ENCODE data around the gene FAM136A. TPM values are rescaled to one million over a fixed set of nuclear protein-coding genes. Genes with fewer than 3 reads are reported as not detected.
A peak's percentile ranks its signal among the peaks of the same experiment; 100 is the strongest.
"Not testable (repeated sequence)": the region's sequence is repeated elsewhere in the genome, so short reads cannot be mapped to it uniquely, and the experiment has no call there.

FAM136A gene
- total RNA-seq, 1 experiment from 2014 or later, result 77.7 TPM

DNA sequence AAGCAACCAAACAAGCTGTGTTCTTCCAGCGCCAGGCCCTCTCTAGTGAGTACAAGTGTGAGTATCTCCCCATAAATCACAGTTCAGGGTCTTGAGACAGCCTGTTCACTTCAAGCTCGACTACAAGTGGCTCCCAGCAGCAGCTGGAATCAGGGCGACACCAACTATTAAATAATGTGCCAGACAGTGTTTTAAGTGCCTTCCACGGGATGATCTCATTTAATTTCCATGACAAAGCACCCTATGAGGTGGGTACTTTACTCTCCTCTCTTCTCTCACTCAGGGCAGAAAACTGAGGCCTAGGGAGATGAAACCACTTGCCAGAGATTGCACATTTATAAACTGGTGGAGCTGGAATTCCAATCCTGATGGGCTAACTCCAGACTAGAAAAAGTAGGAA, 2.6 kb upstream of the FAM136A start:
- no TSS peak for BruUV-seq (replicated peaks)
- POLR2A ChIA-PET (ENCODE audit: low non-redundant PET), result interaction anchor here (0.6 to 1.0 kb wide), 3 partner anchors 11 to 300 kb away, joined by 3 to 6 read pairs (median 4); partner anchors contain the start of gene SNRPG
- peak; percentile 80 for DNase-seq (ENCODE audit: low spot score)
- CTCF ChIA-PET, result interaction anchor here (0.6 to 2.1 kb wide), 8 partner anchors 11 to 644 kb away, joined by 4 to 45 read pairs (median 6); partner anchors contain the start of genes ADD2 and SNRPG
- Histone ChIP-seq H3K4me1 (ENCODE audit: insufficient read depth, low read length, poor library complexity, severe bottlenecking) (peaks cover 13% of the 10 kb centered on the region), H3K9me3 (ENCODE audit: low read depth, low read length, poor library complexity, severe bottlenecking) (no peaks in the 10 kb centered on the region), H3K27me3 (replicated peaks; ENCODE audit: insufficient read depth, low read depth, low read length, poor library complexity) (no peaks in the 10 kb centered on the region), H3K4me3 (ENCODE audit: low read depth, low read length, poor library complexity, severe bottlenecking) (no peak overlapping the region), H3K36me3 (ENCODE audit: insufficient read depth, low read length, poor library complexity, severe bottlenecking) (peaks cover 4% of the 10 kb centered on the region), H3K27ac (ENCODE audit: low read depth, low read length, poor library complexity, severe bottlenecking) (no peak overlapping the region)
- TF ChIP-seq, protein P1, sequence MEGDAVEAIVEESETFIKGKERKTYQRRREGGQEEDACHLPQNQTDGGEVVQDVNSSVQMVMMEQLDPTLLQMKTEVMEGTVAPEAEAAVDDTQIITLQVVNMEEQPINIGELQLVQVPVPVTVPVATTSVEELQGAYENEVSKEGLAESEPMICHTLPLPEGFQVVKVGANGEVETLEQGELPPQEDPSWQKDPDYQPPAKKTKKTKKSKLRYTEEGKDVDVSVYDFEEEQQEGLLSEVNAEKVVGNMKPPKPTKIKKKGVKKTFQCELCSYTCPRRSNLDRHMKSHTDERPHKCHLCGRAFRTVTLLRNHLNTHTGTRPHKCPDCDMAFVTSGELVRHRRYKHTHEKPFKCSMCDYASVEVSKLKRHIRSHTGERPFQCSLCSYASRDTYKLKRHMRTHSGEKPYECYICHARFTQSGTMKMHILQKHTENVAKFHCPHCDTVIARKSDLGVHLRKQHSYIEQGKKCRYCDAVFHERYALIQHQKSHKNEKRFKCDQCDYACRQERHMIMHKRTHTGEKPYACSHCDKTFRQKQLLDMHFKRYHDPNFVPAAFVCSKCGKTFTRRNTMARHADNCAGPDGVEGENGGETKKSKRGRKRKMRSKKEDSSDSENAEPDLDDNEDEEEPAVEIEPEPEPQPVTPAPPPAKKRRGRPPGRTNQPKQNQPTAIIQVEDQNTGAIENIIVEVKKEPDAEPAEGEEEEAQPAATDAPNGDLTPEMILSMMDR (conservative IDR thresholded peaks at IDR 0.05; ENCODE audit: low read depth, low read length), result no peak
- TF ChIP-seq EZH2 (IDR thresholded peaks at IDR 0.05; ENCODE audit: borderline replicate concordance, low read depth, low read length, poor library complexity, severe bottlenecking), result no peak
- intact Hi-C loops (cut with micrococcal nuclease; ENCODE audit: unreplicated experiment), result loop anchor here (1.0 to 10.0 kb wide), 4 partner anchors 248 to 480 kb away; partner anchors contain the start of gene TGFA

DNA sequence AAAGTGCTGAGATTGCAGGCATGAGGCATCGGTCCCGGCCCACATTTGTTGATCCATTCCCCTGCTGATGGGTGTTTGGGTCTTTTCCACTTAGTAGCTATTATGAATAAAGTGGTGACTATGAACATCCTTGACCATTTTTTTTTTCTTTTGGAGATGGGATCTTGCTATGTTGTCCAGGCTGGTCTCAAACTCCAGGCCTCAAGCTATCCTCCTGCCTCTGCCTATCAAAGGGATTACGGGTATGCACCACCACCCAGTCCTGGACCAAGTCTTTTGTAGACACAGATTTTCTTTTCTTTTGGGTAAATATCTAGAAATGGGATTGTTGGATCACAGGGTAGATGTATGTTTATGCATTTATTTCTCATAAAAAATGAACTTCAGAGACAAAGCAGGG, 1.3 kb upstream of the FAM136A start:
- POLR2A ChIA-PET (ENCODE audit: low non-redundant PET), result interaction anchor here (0.7 kb wide), 1 partner anchor 402 kb away, joined by 9 read pairs; no protein-coding TSS in a partner anchor
- intact Hi-C loops (cut with micrococcal nuclease; ENCODE audit: unreplicated experiment), result loop anchor here (2.0 to 10.0 kb wide), 4 partner anchors 249 to 578 kb away; partner anchors contain the start of gene TGFA
- H3K4me1 ChIP-seq (ENCODE audit: insufficient read depth, low read length, poor library complexity, severe bottlenecking), result peaks cover 13% of the 10 kb centered on the region
- no peaks in the 10 kb centered on the region for H3K27me3 ChIP-seq (replicated peaks; ENCODE audit: insufficient read depth, low read depth, low read length, poor library complexity)
- TF ChIP-seq, protein P1 (conservative IDR thresholded peaks at IDR 0.05; ENCODE audit: low read depth, low read length), result no peak
- no peak for TF ChIP-seq EZH2 (IDR thresholded peaks at IDR 0.05; ENCODE audit: borderline replicate concordance, low read depth, low read length, poor library complexity, severe bottlenecking)
- H3K27ac ChIP-seq (ENCODE audit: low read depth, low read length, poor library complexity, severe bottlenecking), result no peak overlapping the region
- CTCF ChIA-PET, result interaction anchor here (0.6 to 1.1 kb wide), 6 partner anchors 10 to 698 kb away, joined by 3 to 5 read pairs (median 3); partner anchors contain the start of gene SNRPG
- no peak overlapping the region for H3K4me3 ChIP-seq (ENCODE audit: low read depth, low read length, poor library complexity, severe bottlenecking)
- no TSS peak for BruUV-seq (replicated peaks)
- H3K9me3 ChIP-seq (ENCODE audit: low read depth, low read length, poor library complexity, severe bottlenecking), result no peaks in the 10 kb centered on the region
- H3K36me3 ChIP-seq (ENCODE audit: insufficient read depth, low read length, poor library complexity, severe bottlenecking), result peaks cover 9% of the 10 kb centered on the region
- no peak for DNase-seq (ENCODE audit: low spot score)

DNA sequence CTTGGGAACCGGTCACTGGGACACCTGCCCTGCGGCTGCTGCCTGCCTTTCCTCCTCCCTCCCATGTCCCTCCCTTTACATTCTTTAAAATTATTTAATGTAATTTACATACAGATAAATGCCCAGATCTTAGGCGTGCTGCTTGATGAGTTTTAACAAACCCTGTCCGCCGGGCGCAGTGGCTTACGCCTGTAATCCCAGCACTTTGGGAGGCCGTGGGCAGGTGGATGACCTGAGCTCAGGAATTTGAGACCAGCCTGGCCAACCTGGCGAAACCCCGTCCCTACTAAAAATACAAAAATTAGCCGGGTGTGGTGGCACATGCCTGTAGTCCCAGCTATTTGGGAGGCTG, 304 bp upstream of the FAM136A start:
- H3K4me3 ChIP-seq (ENCODE audit: low read depth, low read length, poor library complexity, severe bottlenecking), result peak overlapping the region; percentile 86
- ChIA-PET POLR2A (ENCODE audit: low non-redundant PET) (interaction anchor here (0.7 kb wide), 1 partner anchor 401 kb away, joined by 9 read pairs; no protein-coding TSS in a partner anchor), CTCF (interaction anchor here (0.7 to 1.2 kb wide), 4 partner anchors 12 to 577 kb away, joined by 3 to 6 read pairs (median 3); no protein-coding TSS in a partner anchor)
- DNase-seq (ENCODE audit: low spot score); H3K27me3 ChIP-seq (replicated peaks; ENCODE audit: insufficient read depth, low read depth, low read length, poor library complexity); H3K27ac ChIP-seq (ENCODE audit: low read depth, low read length, poor library complexity, severe bottlenecking); BruUV-seq (replicated peaks); H3K36me3 ChIP-seq (ENCODE audit: insufficient read depth, low read length, poor library complexity, severe bottlenecking); H3K9me3 ChIP-seq (ENCODE audit: low read depth, low read length, poor library complexity, severe bottlenecking): not testable (repeated sequence)
- intact Hi-C loops (cut with micrococcal nuclease; ENCODE audit: unreplicated experiment), result loop anchor here (2.0 to 10.0 kb wide), 4 partner anchors 250 to 577 kb away; partner anchors contain the start of gene TGFA
- peaks cover 13% of the 10 kb centered on the region for H3K4me1 ChIP-seq (ENCODE audit: insufficient read depth, low read length, poor library complexity, severe bottlenecking)

All from A673 (cell line).